ENCODE results near the gene ANKRD34B.

DNA sequence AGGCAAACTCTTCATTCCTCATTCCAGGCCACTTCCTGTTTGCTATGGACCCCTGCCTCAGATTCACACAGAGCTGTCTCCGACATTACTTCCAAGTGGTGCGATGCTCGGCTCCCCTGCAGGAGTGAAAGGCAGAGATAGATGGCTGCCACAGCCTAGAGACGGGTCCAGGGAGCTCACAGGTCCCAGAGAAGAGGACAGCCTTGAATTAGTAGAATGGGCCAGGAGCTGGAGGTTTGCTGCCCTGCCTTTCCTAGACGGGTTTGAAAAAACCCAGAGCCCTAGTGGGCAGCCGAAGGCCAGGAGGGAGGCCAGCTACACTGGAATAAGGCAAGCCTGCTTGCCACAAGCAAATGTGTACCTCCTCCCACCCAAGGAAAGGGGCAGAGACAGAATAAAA lies 1.8 kb downstream of the ANKRD34B start:
- TF ChIP-seq, protein P1, sequence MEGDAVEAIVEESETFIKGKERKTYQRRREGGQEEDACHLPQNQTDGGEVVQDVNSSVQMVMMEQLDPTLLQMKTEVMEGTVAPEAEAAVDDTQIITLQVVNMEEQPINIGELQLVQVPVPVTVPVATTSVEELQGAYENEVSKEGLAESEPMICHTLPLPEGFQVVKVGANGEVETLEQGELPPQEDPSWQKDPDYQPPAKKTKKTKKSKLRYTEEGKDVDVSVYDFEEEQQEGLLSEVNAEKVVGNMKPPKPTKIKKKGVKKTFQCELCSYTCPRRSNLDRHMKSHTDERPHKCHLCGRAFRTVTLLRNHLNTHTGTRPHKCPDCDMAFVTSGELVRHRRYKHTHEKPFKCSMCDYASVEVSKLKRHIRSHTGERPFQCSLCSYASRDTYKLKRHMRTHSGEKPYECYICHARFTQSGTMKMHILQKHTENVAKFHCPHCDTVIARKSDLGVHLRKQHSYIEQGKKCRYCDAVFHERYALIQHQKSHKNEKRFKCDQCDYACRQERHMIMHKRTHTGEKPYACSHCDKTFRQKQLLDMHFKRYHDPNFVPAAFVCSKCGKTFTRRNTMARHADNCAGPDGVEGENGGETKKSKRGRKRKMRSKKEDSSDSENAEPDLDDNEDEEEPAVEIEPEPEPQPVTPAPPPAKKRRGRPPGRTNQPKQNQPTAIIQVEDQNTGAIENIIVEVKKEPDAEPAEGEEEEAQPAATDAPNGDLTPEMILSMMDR (conservative IDR thresholded peaks at IDR 0.05): no peak
- TF ChIP-seq ZFX (IDR thresholded peaks at IDR 0.05): no peak

Measured in C4-2B (cell line).